Testis (tissue), 2 donors: ENCODE measurements around the gene TSPAN32.

Experiments
- POLR2A ChIP-seq: fragments of 450-650 bp; IDR thresholded peaks from one replicate; pipeline ENCODE4 v1.6.1; 2017; ENCODE audit warnings: antibody characterized with exemption, mild to moderate bottlenecking, moderate library complexity
- TF ChIP-seq, protein P1 (sequence below), 3 experiments: fragments of 450-650 bp in 2 of 3; fragments of 200-600 bp in 1 of 3; sonication (generic) in 1 of 3; IDR thresholded peaks; one replicate each; pipeline ENCODE4 v1.5.1; 2016 to 2019; ENCODE audit warnings: antibody characterized with exemption in 3 of 3, mild to moderate bottlenecking in 2 of 3, moderate library complexity in 1 of 3

DNA sequence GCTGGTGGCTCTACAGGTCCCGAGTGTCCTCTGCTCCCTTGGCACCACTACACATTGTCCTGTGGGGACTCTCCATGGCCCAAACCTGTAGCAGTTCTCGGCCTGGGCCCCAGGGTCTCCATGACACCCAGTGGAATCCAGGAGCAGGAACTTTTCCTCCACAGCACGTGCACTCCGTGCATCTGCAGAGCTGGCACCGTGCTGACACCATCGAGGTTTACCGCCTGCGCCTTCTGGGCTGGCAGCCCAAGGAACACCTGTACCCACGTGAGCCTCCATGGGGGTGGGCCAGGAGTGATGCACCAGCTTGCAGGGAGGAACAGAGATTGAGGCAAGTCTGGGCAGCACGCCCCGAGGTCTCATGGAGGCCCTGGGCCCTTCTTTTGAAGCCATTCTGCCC, 25.2 kb downstream of the TSPAN32 start:
- TF ChIP-seq POLR2A: no peak
- TF ChIP-seq, protein P1, sequence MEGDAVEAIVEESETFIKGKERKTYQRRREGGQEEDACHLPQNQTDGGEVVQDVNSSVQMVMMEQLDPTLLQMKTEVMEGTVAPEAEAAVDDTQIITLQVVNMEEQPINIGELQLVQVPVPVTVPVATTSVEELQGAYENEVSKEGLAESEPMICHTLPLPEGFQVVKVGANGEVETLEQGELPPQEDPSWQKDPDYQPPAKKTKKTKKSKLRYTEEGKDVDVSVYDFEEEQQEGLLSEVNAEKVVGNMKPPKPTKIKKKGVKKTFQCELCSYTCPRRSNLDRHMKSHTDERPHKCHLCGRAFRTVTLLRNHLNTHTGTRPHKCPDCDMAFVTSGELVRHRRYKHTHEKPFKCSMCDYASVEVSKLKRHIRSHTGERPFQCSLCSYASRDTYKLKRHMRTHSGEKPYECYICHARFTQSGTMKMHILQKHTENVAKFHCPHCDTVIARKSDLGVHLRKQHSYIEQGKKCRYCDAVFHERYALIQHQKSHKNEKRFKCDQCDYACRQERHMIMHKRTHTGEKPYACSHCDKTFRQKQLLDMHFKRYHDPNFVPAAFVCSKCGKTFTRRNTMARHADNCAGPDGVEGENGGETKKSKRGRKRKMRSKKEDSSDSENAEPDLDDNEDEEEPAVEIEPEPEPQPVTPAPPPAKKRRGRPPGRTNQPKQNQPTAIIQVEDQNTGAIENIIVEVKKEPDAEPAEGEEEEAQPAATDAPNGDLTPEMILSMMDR (IDR thresholded peaks at IDR 0.05): no peak
